Fibroblast of peridontal ligament (primary cell): Measurements from ENCODE around the gene CEACAM16.

Experiments
- DNase-seq: peaks from one replicate; pipeline ENCODE4 v3.0.0-alpha.2; 2010; ENCODE audit errors: extremely low read depth

The CEACAM16 gene

GRCh38 chr19:44725251-44725650, 26.3 kb downstream of the CEACAM16 start:
- DNase-seq: no peak

DNA sequence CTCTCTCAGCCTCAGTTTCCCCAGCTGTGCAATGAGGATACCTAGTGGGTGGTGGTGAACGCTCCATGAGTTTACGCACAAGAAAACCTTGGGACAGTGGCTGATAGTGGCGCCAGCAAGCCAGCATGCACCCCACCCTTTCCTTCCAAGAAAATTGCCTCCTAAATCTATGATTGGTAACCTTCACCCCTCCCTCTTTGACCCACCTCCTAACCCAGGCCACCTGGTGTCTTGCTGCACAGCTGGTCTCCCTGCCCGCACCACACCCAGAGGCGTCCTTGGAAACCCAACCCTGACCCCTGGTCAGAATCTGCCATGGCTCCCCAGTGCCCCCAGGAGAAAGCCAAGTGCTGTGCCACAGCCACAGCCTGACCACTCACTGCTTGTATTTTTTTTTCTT, 26.7 kb downstream of the CEACAM16 start:
- DNase-seq: no peak

DNA sequence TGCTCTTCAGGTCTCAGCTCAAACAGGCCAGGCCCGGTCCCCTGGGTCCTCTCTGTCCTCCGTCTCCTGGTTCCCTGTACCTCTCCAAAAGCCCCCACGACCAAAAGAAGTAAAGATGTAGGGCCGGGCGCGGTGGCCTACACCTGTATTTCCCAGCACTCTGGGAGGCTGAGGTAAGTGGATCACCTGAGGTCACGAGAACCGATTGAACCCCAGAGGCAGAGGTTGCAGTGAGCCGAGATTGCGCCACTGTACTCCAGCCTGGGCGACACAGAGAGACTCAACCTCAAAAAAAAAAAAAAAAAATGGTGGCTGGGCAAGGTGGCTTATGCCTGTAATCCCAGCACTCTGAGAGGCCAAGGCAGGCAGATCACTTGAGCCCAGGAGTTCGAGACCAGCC, 27.5 kb downstream of the CEACAM16 start:
- DNase-seq: no peak

DNA sequence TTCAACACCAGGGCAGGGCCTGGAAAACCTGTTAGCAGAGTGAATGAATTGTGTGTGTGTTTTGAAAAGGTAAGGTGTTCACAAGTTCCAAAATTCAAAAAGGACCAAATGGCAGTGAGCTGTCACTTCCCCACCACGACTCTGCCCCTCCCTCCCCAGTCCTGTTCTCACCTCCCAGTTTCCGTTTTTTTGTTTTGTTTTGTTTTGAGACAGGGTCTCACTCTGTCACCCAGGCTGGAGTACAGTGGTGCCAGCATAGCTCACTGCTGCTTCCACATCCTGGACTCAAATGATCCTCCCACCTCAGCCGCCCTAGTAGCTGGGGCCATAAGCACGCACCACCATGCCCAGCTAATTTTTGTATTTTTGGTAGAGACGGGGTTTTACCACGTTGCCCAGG, 29.2 kb downstream of the CEACAM16 start:
- DNase-seq: no peak

- no peak for DNase-seq
These were observed 30.6 kb downstream of the CEACAM16 start for GRCh38 chr19:44729516-44730033.

DNA sequence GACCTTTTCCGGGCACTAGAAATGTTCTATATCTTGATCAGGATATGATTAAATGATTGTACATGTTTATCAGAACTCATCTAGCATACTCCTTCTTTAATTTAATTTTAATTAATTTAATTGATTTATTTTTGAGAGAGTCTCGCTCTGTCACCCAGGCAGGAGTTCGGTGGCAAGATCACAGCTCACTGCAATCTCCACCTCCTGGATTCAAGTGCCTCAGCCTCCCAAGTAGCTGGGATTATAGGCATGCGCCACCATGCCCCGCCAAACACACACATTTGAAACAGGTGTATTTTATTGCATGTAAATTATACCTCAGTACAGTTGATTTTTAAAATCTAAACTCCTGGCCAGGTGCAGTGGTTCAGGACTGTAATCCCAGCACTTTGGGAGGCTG, 32.1 kb downstream of the CEACAM16 start:
- DNase-seq: no peak

DNA sequence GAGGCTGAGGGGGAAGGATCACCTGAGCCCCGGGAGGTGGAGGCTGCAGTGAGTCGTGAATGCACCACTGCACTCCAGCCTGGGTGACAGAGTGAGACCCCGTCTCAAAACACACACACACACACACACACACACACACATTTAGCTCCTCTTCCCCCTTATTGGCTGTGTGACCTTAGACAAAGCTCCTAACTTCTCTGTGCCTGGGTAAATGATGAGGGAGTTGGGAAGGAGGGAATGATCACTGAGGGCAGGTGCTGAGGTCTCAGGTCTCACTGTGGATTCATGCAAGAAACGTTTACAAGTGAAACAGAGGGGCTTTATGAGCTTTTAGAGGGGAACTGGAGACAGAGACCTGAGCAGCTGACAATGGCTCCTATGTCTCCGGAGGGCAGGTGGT, 32.7 kb downstream of the CEACAM16 start:
- no peak for DNase-seq

DNA sequence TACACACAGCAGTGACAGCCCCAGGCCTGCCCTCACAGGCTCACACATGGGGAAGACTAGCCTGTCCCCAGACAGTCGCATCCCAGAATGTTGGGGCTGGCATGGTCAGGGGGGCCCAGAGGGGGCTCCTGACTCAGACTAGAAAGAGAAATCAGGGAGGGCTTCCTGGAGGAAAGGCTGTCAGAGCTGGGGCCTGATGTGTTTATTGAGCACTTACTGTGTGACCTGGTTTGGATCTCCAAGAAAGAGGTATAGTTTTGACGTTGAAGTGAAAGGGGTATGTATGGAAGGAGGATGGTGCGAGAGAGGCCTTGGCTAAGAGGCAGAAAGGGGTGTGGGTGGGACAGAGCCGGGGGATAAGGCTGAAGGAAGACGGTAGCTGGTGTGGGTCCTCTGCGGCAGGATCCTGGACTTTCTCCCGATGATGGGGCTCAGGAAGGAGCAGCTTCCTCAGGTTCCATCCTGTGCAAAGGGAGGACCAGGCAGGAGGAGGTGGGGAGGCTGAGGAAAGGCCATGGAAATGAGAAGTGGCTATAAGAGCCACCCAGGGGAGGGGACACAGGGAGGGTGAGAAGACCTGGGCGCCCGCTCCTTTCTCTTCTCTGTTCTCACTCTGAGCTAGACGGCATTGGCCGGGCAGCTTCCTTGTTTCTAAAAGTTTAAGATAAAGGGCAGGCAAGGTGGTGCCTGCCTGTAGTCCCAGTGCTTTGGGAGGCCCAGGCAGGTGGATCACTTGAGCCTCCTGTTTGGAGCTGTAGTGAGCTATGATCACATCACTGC, 33.5 kb downstream of the CEACAM16 start:
- no peak for DNase-seq

- DNase-seq: no peak
These were observed 35.4 kb downstream of the CEACAM16 start for GRCh38 chr19:44734357-44734756.

GRCh38 chr19:44735011-44735410, 36.1 kb downstream of the CEACAM16 start:
- DNase-seq: no peak

DNA sequence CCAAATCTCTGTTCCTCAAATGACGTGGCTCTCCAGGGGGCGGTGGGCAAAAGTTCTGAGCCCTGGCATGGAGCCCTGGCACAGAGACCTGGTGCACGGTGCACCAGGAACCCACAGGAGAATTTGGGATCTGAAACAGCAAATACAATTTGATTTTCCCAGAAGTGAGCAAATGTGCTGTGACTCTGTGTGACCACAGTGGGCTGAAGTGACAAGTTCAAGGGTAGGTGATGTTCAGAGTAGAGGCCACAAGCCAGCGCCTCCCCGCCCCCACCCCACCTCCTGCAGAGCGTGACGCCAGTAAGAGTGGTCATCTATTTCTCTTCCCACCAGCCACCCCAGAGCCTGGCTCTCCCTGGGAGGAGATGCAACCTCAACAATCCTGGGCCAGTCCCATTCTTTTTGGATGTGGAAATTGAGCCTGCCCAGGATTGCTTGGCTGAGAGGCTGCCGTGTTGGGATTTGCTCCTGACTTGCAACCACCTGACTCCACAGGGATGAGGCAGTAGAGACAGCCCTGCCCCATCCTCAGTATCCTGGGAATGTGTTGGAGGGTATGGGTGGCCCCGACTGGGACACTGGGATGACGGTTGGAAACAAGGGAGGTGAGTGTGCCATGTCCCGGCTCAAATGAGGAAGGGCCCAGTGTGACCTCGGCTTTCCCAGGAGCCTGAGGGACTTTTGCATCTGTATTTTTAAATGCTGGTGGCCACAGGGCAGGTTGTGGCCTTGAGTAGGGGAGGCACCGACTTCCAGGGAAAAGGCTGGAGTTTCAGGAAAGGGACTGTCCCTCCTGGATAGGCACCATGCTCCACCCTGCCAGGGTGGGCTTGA, 38.5 kb downstream of the CEACAM16 start:
- peak; percentile 84 for DNase-seq

DNA sequence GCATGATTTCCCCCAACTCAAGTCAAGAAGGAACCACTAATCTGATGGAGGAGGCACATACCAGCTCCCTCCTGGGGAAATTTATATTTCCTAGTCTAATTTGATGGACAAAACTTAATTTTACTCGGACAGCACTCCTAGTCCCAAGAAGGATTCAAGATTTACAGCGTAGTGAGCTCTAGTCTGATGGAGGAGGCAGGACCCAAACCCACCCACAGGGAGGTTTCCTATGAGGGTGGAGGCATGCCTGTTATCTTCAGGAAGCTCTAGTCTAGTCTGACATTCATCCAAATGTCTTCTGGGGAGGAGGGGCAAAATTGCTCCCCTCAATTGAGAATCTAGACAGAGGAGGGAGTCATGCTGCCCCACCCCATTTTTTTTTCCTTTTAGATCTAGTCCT, 39.2 kb downstream of the CEACAM16 start:
- no peak for DNase-seq

GRCh38 chr19:44738603-44739558, 39.9 kb downstream of the CEACAM16 start:
- no peak for DNase-seq

DNA sequence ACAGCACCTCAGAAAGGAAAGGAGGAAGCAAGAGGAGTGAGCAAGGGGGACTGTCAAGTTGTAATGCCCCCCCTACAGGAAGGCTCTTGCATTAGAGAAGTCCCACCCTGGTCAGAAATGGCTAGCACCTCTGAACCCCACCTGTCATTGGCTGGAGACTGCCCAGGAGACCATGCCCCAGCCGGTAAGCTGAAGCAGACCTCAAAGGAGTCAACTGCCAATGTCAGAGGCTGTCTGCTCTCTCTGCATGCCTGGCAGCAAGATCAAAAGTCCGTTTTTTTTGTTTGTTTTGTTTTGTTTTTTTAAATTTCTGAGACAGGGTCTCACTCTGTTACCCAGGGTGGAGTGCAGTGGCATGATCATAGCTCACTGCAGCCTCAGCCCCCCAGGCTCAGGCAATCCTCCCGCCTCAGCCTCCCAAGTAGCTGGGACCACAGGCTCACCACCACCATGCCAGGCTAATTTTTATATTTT, 41.4 kb downstream of the CEACAM16 start:
- no peak for DNase-seq

- DNase-seq: no peak
These were observed 42.3 kb downstream of the CEACAM16 start for GRCh38 chr19:44741258-44741731.

GRCh38 chr19:44741841-44742329, 42.9 kb downstream of the CEACAM16 start:
- DNase-seq: peak; percentile 100

DNA sequence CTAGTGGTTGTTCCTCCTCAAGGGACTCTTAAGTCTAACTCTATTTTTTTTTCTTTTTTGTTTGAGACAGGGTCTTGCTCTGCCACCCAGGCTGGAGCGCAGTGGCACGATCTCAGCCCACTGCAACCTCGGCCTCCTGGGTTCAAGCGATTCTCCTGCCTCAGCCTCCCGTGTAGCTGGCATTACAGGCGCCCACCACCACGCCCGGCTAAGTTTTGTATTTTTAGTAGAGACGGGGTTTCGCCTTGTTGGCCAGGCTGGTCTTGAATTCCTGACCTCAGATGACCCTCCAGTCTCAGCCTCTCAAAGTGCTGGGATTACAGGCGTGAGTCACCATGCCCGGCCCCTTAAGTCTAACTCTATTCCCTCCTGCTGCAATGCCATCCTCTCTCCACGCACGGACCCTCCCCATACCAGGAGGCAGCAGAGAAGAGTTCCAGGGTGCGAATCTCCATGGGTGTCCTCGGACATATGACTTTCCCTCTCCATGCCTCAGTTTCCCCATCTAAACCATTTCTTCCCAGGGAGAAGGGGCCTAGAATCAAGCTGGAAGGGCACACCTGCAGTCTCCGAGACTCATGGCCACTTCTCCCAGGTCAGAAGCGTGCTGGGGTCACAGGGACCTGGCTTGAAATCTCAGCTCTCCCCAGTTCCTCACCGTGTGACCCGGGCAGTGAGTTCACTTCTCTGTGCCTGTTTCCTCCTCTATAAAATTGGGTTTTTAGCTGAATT, 43.5 kb downstream of the CEACAM16 start:
- DNase-seq: peak; percentile 65

GRCh38 chr19:44744871-44745332, 46.0 kb downstream of the CEACAM16 start:
- peak; percentile 50 for DNase-seq

DNA sequence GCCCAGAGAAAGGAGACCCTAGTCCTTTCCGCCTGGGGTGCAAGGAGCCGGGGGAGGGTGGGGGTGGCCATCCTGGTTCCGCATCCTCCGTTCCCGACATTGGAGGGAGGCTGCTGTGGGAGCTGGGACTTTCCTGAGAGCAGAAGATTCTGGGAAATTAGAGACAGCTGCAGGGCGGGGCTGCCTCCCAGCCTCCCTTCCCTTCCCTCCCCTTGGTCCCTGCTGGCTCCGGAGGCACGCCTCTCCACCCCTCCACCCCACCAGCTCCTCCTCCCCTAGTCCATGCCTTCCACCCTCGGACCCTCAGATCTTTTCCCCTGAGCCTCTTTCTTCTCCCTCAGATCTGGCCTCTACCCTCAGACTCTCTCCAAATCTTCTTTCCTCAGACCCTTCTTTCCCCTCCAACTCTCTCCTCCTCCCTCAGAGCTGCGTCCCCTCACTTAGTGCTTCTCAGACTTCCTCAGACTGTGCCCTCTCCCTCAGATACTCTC, 46.4 kb downstream of the CEACAM16 start:
- DNase-seq: peak; percentile 82

DNA sequence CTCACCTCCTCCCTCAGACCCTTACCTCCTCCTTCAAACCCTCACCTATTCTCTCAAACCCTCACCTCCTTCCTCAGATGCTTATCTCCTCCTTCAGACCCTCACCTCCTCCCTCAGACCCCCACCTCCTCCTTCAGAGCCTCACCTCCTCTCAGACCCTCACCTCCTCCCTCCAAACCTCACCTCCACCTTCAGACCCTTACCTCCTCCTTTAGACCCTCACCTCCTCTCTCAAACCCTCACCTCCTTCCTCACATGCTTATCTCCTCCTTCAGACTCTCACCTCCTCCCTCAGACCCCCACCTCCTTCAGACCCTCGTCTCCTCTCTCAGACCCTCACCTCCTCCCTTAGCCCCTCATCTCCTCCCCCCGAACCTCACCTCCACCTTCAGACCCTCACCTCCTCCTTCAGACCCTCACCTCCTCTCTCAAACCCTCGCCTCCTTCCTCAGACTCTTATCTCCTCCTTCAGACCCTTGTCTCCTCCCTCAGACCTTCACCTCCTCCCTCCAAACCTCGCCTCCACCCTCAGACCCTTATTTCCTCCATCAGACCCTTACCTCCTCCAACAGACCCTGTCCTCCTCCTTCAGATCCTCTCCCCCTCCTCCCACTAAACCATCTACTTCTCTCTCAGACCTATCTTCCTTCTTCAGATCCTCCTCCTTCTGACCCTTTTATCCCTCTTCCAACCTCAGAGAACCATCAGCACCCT, 47.1 kb downstream of the CEACAM16 start:
- DNase-seq: no peak
